ENCODE data around the gene MYH15. TPM values are rescaled to one million over a fixed set of nuclear protein-coding genes. Genes with fewer than 3 reads are reported as not detected.
A peak's percentile ranks its signal among the peaks of the same experiment; 100 is the strongest.

Gene MYH15
- total and polyA plus RNA-seq, 2 experiments from 2014 or later, result 1.5 TPM

DNA sequence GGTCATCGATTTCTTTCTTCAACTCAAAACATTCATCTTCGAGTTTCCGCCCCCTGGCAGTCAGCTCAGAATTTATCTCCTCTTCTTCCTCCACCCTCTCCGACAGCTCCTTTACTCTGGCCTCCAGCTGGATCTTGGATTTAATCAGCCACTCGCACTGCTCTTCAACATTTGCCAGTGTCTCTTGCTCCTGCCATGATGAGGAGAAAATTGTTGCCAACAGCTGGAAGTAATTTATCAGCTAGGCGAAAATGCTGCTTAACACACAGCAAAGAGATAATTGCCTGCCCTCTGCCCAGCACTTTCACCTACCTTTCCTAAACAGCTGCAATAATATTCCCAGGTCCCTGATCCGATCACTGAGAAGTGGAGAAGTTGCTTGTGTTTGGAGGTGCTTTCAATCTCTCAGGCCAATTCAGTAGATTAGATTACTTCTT lies 69.3 kb downstream of the MYH15 start:
- Histone ChIP-seq H3K9me2 (replicated peaks; ENCODE audit: insufficient read depth) (no peaks in the 10 kb centered on the region), H2AFZ (no peak overlapping the region), H3K36me3 (replicated peaks; ENCODE audit: insufficient read depth, low read depth) (no peaks in the 10 kb centered on the region), H3K4me2 (no peak overlapping the region), H3K4me3 (no peak overlapping the region), H3K27me3 (no peaks in the 10 kb centered on the region), H3K27ac (no peak overlapping the region), H4K20me1 (ENCODE audit: insufficient read depth, poor library complexity, severe bottlenecking) (no peaks in the 10 kb centered on the region), H3K79me2 (no peaks in the 10 kb centered on the region), H3K9me3 (ENCODE audit: low read depth) (no peaks in the 10 kb centered on the region), H3K4me1 (ENCODE audit: insufficient read depth) (no peaks in the 10 kb centered on the region)
- DNase-seq (ENCODE audit: low spot score), result no peak
- WGBS (ENCODE audit: low lambda C conversion rate, missing lambda C conversion rate), result 53% methylated on average over 7 of the region's 7 CpGs
- TF ChIP-seq EZH2phosphoT487 (IDR thresholded peaks at IDR 0.05; ENCODE audit: low read depth, severe bottlenecking, unreplicated experiment) (no peak), EZH2 (IDR thresholded peaks at IDR 0.05; ENCODE audit: borderline replicate concordance) (no peak)
- TF ChIP-seq, protein P1, sequence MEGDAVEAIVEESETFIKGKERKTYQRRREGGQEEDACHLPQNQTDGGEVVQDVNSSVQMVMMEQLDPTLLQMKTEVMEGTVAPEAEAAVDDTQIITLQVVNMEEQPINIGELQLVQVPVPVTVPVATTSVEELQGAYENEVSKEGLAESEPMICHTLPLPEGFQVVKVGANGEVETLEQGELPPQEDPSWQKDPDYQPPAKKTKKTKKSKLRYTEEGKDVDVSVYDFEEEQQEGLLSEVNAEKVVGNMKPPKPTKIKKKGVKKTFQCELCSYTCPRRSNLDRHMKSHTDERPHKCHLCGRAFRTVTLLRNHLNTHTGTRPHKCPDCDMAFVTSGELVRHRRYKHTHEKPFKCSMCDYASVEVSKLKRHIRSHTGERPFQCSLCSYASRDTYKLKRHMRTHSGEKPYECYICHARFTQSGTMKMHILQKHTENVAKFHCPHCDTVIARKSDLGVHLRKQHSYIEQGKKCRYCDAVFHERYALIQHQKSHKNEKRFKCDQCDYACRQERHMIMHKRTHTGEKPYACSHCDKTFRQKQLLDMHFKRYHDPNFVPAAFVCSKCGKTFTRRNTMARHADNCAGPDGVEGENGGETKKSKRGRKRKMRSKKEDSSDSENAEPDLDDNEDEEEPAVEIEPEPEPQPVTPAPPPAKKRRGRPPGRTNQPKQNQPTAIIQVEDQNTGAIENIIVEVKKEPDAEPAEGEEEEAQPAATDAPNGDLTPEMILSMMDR (IDR thresholded peaks at IDR 0.05; ENCODE audit: poor library complexity), result no peak

DNA sequence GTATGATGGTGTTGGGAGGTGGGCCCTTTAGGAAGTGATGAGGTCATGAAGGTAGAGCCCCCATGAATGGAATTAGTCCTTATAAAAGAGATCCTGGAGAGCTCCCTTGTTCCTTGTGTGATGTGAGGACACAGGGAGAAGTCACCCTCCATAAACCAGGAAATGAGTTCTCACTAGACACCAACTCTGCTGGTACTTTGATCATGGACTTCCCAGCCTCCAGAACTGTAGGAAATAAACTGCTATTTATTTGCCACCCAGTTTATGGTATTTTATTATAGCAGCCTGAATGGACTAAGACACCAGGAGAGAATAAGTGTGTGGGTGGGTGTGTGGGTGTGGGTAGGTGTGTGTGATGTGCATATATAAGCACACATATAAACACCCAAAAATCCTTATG lies 71.9 kb downstream of the MYH15 start:
- H4K20me1 ChIP-seq (ENCODE audit: insufficient read depth, poor library complexity, severe bottlenecking), result no peaks in the 10 kb centered on the region
- H3K79me2 ChIP-seq, result no peaks in the 10 kb centered on the region
- no peaks in the 10 kb centered on the region for H3K36me3 ChIP-seq (replicated peaks; ENCODE audit: insufficient read depth, low read depth)
- TF ChIP-seq EZH2phosphoT487 (IDR thresholded peaks at IDR 0.05; ENCODE audit: low read depth, severe bottlenecking, unreplicated experiment) (no peak), EZH2 (IDR thresholded peaks at IDR 0.05; ENCODE audit: borderline replicate concordance) (no peak)
- TF ChIP-seq, protein P1 (IDR thresholded peaks at IDR 0.05; ENCODE audit: poor library complexity), result no peak
- no peak overlapping the region for H2AFZ ChIP-seq
- no peak overlapping the region for H3K4me2 ChIP-seq
- H3K4me3 ChIP-seq, result no peak overlapping the region
- no peak overlapping the region for H3K27ac ChIP-seq
- H3K9me3 ChIP-seq (ENCODE audit: low read depth), result no peaks in the 10 kb centered on the region
- H3K4me1 ChIP-seq (ENCODE audit: insufficient read depth), result no peaks in the 10 kb centered on the region
- no peaks in the 10 kb centered on the region for H3K27me3 ChIP-seq
- no peak for DNase-seq (ENCODE audit: low spot score)
- no peaks in the 10 kb centered on the region for H3K9me2 ChIP-seq (replicated peaks; ENCODE audit: insufficient read depth)

DNA sequence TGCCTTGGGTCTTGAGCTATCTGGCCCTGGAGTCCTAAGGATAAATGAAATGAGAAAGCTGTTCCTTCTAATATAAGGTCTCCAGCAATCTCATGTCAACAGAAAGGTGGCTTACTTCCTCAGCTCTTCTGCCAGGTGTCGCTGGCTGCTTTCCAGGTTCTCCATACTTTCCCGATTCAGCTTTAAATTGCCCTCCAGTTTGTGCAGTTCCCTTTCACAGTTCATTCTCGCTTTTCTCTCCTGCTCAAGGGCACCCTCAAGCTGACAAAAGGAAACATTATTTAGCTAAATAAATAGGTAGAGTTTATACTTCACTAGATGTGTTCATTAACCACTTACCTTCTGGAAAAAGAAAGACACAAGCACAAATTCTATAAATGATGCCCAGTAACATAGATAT lies 73.0 kb downstream of the MYH15 start:
- Histone ChIP-seq H3K27ac (no peak overlapping the region), H4K20me1 (ENCODE audit: insufficient read depth, poor library complexity, severe bottlenecking) (no peaks in the 10 kb centered on the region), H2AFZ (no peak overlapping the region), H3K4me2 (no peak overlapping the region), H3K4me1 (ENCODE audit: insufficient read depth) (no peaks in the 10 kb centered on the region), H3K9me2 (replicated peaks; ENCODE audit: insufficient read depth) (no peaks in the 10 kb centered on the region), H3K79me2 (no peaks in the 10 kb centered on the region), H3K36me3 (replicated peaks; ENCODE audit: insufficient read depth, low read depth) (no peaks in the 10 kb centered on the region), H3K9me3 (ENCODE audit: low read depth) (no peaks in the 10 kb centered on the region), H3K27me3 (no peaks in the 10 kb centered on the region), H3K4me3 (no peak overlapping the region)
- TF ChIP-seq, protein P1 (IDR thresholded peaks at IDR 0.05; ENCODE audit: poor library complexity), result peak; percentile 34
- TF ChIP-seq EZH2 (IDR thresholded peaks at IDR 0.05; ENCODE audit: borderline replicate concordance), result no peak
- TF ChIP-seq EZH2phosphoT487 (IDR thresholded peaks at IDR 0.05; ENCODE audit: low read depth, severe bottlenecking, unreplicated experiment), result no peak
- WGBS (ENCODE audit: low lambda C conversion rate, missing lambda C conversion rate), result 55% methylated on average over 3 of the region's 3 CpGs
- peak; percentile 29 for DNase-seq (ENCODE audit: low spot score)

DNA sequence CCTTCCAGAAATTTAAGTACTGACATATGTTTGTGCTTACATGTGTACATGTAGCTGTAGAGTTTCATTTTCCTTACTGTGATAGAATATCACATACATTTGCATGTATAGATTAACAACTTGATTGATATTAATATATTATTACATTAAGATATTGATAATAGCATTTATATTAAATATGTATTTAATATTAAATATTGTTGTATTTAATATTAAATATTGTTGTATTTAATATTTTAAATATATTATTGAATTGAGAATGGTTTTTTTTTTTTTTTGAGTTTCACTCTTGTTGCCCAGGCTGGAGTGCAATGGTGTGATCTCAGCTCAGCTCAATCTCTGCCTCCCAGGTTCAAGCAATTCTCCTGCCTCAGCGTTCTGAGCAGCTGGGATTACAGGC lies 76.5 kb downstream of the MYH15 start:
- Histone ChIP-seq H3K9me3 (ENCODE audit: low read depth) (no peaks in the 10 kb centered on the region), H3K36me3 (replicated peaks; ENCODE audit: insufficient read depth, low read depth) (no peaks in the 10 kb centered on the region), H3K4me1 (ENCODE audit: insufficient read depth) (no peaks in the 10 kb centered on the region), H3K79me2 (no peaks in the 10 kb centered on the region), H3K4me2 (no peak overlapping the region), H3K27ac (no peak overlapping the region), H3K27me3 (no peaks in the 10 kb centered on the region), H4K20me1 (ENCODE audit: insufficient read depth, poor library complexity, severe bottlenecking) (no peaks in the 10 kb centered on the region), H3K4me3 (no peak overlapping the region), H3K9me2 (replicated peaks; ENCODE audit: insufficient read depth) (no peaks in the 10 kb centered on the region), H2AFZ (no peak overlapping the region)
- DNase-seq (ENCODE audit: low spot score), result no peak
- TF ChIP-seq, protein P1 (IDR thresholded peaks at IDR 0.05; ENCODE audit: poor library complexity), result no peak
- TF ChIP-seq EZH2phosphoT487 (IDR thresholded peaks at IDR 0.05; ENCODE audit: low read depth, severe bottlenecking, unreplicated experiment), result no peak
- no peak for TF ChIP-seq EZH2 (IDR thresholded peaks at IDR 0.05; ENCODE audit: borderline replicate concordance)
- 86% methylated on average over 1 of the region's 1 CpG for WGBS (ENCODE audit: low lambda C conversion rate, missing lambda C conversion rate)

Measured in hepatocyte (in vitro differentiated cells).